ENCODE measurements around the gene TBC1D28.
"Not testable (repeated sequence)": the region's sequence is repeated elsewhere in the genome, so short reads cannot be mapped to it uniquely, and the experiment has no call there.

The TBC1D28 gene

GRCh38 chr17:18644291-18644690 is at the start of gene TBC1D28:
TSS of gene TBC1D28 (minus strand) at chr17:18644391. CDS start at chr17:18641352, 3,039 bp downstream.
- not testable (repeated sequence) for H3K79me2 ChIP-seq (ENCODE audit: low read length); H3K4me3 ChIP-seq (ENCODE audit: low read length); H3K27ac ChIP-seq (ENCODE audit: low read length); H3K9me3 ChIP-seq (ENCODE audit: insufficient read depth, low read length); H3K4me2 ChIP-seq (ENCODE audit: low read length); H3K36me3 ChIP-seq (replicated peaks; ENCODE audit: low read depth, low read length); H4K20me1 ChIP-seq (ENCODE audit: insufficient read depth, low read length); H2AFZ ChIP-seq (ENCODE audit: low read depth, low read length); H3K9ac ChIP-seq (ENCODE audit: low read length); H3K4me1 ChIP-seq (ENCODE audit: low read length); H3K27me3 ChIP-seq (ENCODE audit: low read depth, low read length)

DNA sequence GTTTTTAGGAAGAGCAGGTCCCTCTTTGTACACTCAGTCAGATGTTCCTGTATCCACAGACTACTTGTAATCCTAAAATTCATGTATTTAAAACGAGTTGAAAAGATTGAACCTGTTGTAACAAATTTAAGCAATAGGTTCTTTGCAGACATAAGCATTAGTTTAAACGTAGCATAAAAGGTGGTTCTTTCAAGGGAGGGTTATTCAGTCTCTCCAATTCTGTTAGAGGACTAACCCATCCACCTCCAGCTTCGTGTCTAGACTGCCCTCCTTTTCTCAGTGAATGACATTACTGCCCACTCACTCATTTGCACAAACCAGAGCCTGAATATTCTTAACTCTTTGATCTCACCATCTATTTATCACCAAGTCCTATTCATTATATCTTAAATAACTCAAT is 38.5 kb upstream of the TBC1D28 start:
- H3K9me3 ChIP-seq (ENCODE audit: insufficient read depth, low read length); H3K4me3 ChIP-seq (ENCODE audit: low read length); H3K27ac ChIP-seq (ENCODE audit: low read length); H3K4me2 ChIP-seq (ENCODE audit: low read length); H3K79me2 ChIP-seq (ENCODE audit: low read length); H3K9ac ChIP-seq (ENCODE audit: low read length); H3K27me3 ChIP-seq (ENCODE audit: low read depth, low read length); H2AFZ ChIP-seq (ENCODE audit: low read depth, low read length); H3K36me3 ChIP-seq (replicated peaks; ENCODE audit: low read depth, low read length); H3K4me1 ChIP-seq (ENCODE audit: low read length); H4K20me1 ChIP-seq (ENCODE audit: insufficient read depth, low read length): not testable (repeated sequence)

GRCh38 chr17:18681767-18682571 is 37.8 kb upstream of the TBC1D28 start, which contains the start of gene FOXO3B:
TSS of gene FOXO3B (minus strand) at chr17:18682314. CDS start at chr17:18681651, 663 bp downstream.
- H3K9ac ChIP-seq (ENCODE audit: low read length); H3K4me2 ChIP-seq (ENCODE audit: low read length); H3K9me3 ChIP-seq (ENCODE audit: insufficient read depth, low read length); H3K79me2 ChIP-seq (ENCODE audit: low read length); H2AFZ ChIP-seq (ENCODE audit: low read depth, low read length); H4K20me1 ChIP-seq (ENCODE audit: insufficient read depth, low read length); H3K27ac ChIP-seq (ENCODE audit: low read length); H3K4me1 ChIP-seq (ENCODE audit: low read length); H3K27me3 ChIP-seq (ENCODE audit: low read depth, low read length); H3K36me3 ChIP-seq (replicated peaks; ENCODE audit: low read depth, low read length): not testable (repeated sequence)
- peak within 1 kb of the TSS; percentile 52; the same call in 1 of the 2 replicates for H3K4me3 ChIP-seq (ENCODE audit: low read length)

DNA sequence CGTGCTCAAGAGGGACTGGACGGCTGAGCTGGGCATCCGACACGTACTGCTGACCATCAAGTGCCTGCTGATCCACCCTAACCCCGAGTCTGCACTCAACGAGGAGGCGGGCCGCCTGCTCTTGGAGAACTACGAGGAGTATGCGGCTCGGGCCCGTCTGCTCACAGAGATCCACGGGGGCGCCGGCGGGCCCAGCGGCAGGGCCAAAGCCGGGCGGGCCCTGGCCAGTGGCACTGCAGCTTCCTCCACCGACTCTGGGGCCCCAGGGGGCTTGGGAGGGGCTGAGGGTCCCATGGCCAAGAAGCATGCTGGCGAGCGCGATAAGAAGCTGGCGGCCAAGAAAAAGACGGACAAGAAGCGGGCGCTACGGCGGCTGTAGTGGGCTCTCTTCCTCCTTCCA is 33.2 kb upstream of the TBC1D28 start:
- H3K9ac ChIP-seq (ENCODE audit: low read length); H3K4me3 ChIP-seq (ENCODE audit: low read length); H3K27me3 ChIP-seq (ENCODE audit: low read depth, low read length); H3K4me1 ChIP-seq (ENCODE audit: low read length); H2AFZ ChIP-seq (ENCODE audit: low read depth, low read length); H3K27ac ChIP-seq (ENCODE audit: low read length); H3K4me2 ChIP-seq (ENCODE audit: low read length); H4K20me1 ChIP-seq (ENCODE audit: insufficient read depth, low read length); H3K9me3 ChIP-seq (ENCODE audit: insufficient read depth, low read length); H3K79me2 ChIP-seq (ENCODE audit: low read length); H3K36me3 ChIP-seq (replicated peaks; ENCODE audit: low read depth, low read length): not testable (repeated sequence)

- not testable (repeated sequence) for H2AFZ ChIP-seq (ENCODE audit: low read depth, low read length); H3K9ac ChIP-seq (ENCODE audit: low read length); H3K36me3 ChIP-seq (replicated peaks; ENCODE audit: low read depth, low read length); H3K4me2 ChIP-seq (ENCODE audit: low read length); H3K79me2 ChIP-seq (ENCODE audit: low read length); H4K20me1 ChIP-seq (ENCODE audit: insufficient read depth, low read length); H3K9me3 ChIP-seq (ENCODE audit: insufficient read depth, low read length); H3K4me3 ChIP-seq (ENCODE audit: low read length); H3K4me1 ChIP-seq (ENCODE audit: low read length); H3K27ac ChIP-seq (ENCODE audit: low read length); H3K27me3 ChIP-seq (ENCODE audit: low read depth, low read length)
Observed at GRCh38 chr17:18676928-18677327, 32.7 kb upstream of the TBC1D28 start.

DNA sequence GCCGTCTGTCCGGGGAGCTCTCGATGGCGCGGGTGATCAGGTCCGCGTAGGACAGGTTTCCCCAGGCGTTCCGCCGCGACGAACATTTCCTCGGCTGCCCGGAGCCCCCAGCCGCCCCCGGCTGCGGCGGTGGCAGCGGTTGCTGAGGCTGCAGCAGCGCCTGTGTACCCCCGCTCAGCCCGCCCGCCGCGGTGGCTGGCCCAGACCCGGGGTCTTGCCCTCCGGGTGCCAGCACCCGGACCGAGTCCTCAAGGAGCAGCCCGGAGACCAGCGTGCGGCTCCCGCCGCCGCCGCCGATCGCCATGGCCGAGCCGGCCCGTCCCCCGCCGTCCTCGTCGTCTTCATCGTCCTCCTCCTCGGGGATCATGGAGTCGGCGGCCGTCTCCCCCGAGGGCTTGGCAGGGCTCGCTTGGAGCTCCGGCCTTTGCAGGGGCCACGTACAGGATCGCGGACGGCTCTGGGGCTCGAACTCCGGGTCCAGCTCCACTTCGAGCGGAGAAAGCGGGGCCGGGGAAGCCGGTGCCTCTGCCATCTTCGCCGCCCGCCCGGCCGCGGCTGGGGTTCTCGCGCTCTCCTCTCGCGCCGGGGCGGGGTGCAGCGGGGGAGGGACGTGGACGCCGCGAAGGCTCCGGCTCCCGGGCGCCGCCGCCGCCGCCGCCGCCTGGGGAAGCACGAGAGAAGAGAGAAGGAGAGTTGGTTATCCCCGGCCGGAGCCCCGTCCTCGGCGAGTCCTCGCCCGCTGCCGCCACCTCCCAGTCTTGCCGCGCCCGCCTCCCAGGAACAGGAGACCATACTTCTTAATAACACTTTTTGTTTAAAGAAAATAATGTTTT is 28.4 kb upstream of the TBC1D28 start:
- not testable (repeated sequence) for H3K36me3 ChIP-seq (replicated peaks; ENCODE audit: low read depth, low read length); H4K20me1 ChIP-seq (ENCODE audit: insufficient read depth, low read length); H3K9me3 ChIP-seq (ENCODE audit: insufficient read depth, low read length); H3K79me2 ChIP-seq (ENCODE audit: low read length); H3K4me3 ChIP-seq (ENCODE audit: low read length); H3K27me3 ChIP-seq (ENCODE audit: low read depth, low read length); H2AFZ ChIP-seq (ENCODE audit: low read depth, low read length); H3K27ac ChIP-seq (ENCODE audit: low read length); H3K4me1 ChIP-seq (ENCODE audit: low read length); H3K9ac ChIP-seq (ENCODE audit: low read length); H3K4me2 ChIP-seq (ENCODE audit: low read length)

DNA sequence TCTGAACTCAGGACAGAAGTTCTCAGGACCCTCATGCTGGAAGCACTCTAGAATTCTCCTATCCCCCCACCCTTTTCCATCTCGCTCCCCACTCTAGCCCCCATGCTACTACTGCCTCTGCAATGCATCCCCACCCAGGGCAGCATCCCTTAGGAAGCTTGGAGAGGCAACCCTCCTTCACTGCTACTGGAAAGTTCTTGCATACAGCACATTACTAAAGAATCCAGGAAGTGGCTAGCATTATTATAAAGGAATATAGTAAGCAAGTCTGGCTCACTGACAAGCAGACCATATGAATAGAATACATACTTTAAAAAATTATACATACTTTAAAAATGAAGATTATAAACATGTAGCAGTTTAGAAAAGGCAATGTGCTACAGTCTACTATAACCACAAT is 24.4 kb upstream of the TBC1D28 start:
- H3K27me3 ChIP-seq (ENCODE audit: low read depth, low read length); H3K79me2 ChIP-seq (ENCODE audit: low read length); H3K9me3 ChIP-seq (ENCODE audit: insufficient read depth, low read length); H3K4me2 ChIP-seq (ENCODE audit: low read length); H3K9ac ChIP-seq (ENCODE audit: low read length); H3K4me3 ChIP-seq (ENCODE audit: low read length); H2AFZ ChIP-seq (ENCODE audit: low read depth, low read length); H3K36me3 ChIP-seq (replicated peaks; ENCODE audit: low read depth, low read length); H3K27ac ChIP-seq (ENCODE audit: low read length); H4K20me1 ChIP-seq (ENCODE audit: insufficient read depth, low read length); H3K4me1 ChIP-seq (ENCODE audit: low read length): not testable (repeated sequence)

GRCh38 chr17:18667535-18667934 is 23.3 kb upstream of the TBC1D28 start:
- not testable (repeated sequence) for H3K4me1 ChIP-seq (ENCODE audit: low read length)

GRCh38 chr17:18666326-18666725 is 22.1 kb upstream of the TBC1D28 start:
- H3K9me3 ChIP-seq (ENCODE audit: insufficient read depth, low read length); H3K4me2 ChIP-seq (ENCODE audit: low read length); H3K4me3 ChIP-seq (ENCODE audit: low read length); H4K20me1 ChIP-seq (ENCODE audit: insufficient read depth, low read length); H3K4me1 ChIP-seq (ENCODE audit: low read length); H3K79me2 ChIP-seq (ENCODE audit: low read length); H3K36me3 ChIP-seq (replicated peaks; ENCODE audit: low read depth, low read length); H3K9ac ChIP-seq (ENCODE audit: low read length); H3K27me3 ChIP-seq (ENCODE audit: low read depth, low read length); H2AFZ ChIP-seq (ENCODE audit: low read depth, low read length); H3K27ac ChIP-seq (ENCODE audit: low read length): not testable (repeated sequence)

More at GRCh38 chr17:18667535-18667934, 23.3 kb upstream of the TBC1D28 start:
- not testable (repeated sequence) for H2AFZ ChIP-seq (ENCODE audit: low read depth, low read length); H3K79me2 ChIP-seq (ENCODE audit: low read length); H3K36me3 ChIP-seq (replicated peaks; ENCODE audit: low read depth, low read length); H3K4me3 ChIP-seq (ENCODE audit: low read length); H3K27me3 ChIP-seq (ENCODE audit: low read depth, low read length); H3K9me3 ChIP-seq (ENCODE audit: insufficient read depth, low read length); H3K4me2 ChIP-seq (ENCODE audit: low read length); H3K27ac ChIP-seq (ENCODE audit: low read length); H3K9ac ChIP-seq (ENCODE audit: low read length); H4K20me1 ChIP-seq (ENCODE audit: insufficient read depth, low read length)

Data from OCI-LY3 (cell line).